H9 (cell line): ENCODE measurements around the gene RNPEPL1. TPM values are rescaled to one million over a fixed set of nuclear protein-coding genes. Genes with fewer than 3 reads are reported as not detected.
"Not testable (repeated sequence)": the region's sequence is repeated elsewhere in the genome, so short reads cannot be mapped to it uniquely, and the experiment has no call there.

ENCODE experiments used
- DNase-seq: peaks from one replicate; pipeline ENCODE4 v3.0.0-alpha.2; 2017
- H2AFZ ChIP-seq: one replicate; pipeline ENCODE4 v1.6.1; 2013; ENCODE audit warnings: mild to moderate bottlenecking, low read length, control low read depth, moderate library complexity
- H2AK5ac ChIP-seq: 2 replicates; pipeline ENCODE4 v1.6.1; 2013; ENCODE audit warnings: low read length, control low read depth, mixed read lengths; ENCODE audit not compliant: insufficient read length
- H2BK120ac ChIP-seq: one replicate; pipeline ENCODE4 v1.6.1; 2013; ENCODE audit warnings: low read depth, mild to moderate bottlenecking, low read length, control low read depth, inconsistent platforms; ENCODE audit not compliant: poor library complexity, severe bottlenecking
- H2BK12ac ChIP-seq: 2 replicates; pipeline ENCODE4 v1.6.1; 2013; ENCODE audit warnings: low read length, control low read depth, mixed read lengths, low read depth; ENCODE audit not compliant: insufficient read length
- H2BK15ac ChIP-seq: 2 replicates; pipeline ENCODE4 v1.6.1; 2013; ENCODE audit warnings: low read depth, low read length, control low read depth
- H2BK20ac ChIP-seq: one replicate; pipeline ENCODE4 v1.6.1; 2013; ENCODE audit warnings: low read depth, mild to moderate bottlenecking, low read length, control low read depth, inconsistent platforms; ENCODE audit not compliant: poor library complexity, severe bottlenecking
- H2BK5ac ChIP-seq: 2 replicates; pipeline ENCODE4 v1.6.1; 2013; ENCODE audit warnings: low read length, control low read depth, mixed read lengths; ENCODE audit not compliant: insufficient read length
- H3K14ac ChIP-seq: 2 replicates; pipeline ENCODE4 v1.6.1; 2013; ENCODE audit warnings: low read length, control low read depth; ENCODE audit not compliant: insufficient read depth
- H3K18ac ChIP-seq: 2 replicates; pipeline ENCODE4 v1.6.1; 2013; ENCODE audit warnings: low read depth, mild to moderate bottlenecking, mixed read lengths, low read length, control low read depth; ENCODE audit not compliant: insufficient read length
- H3K23ac ChIP-seq: 2 replicates; pipeline ENCODE4 v1.6.1; 2013; ENCODE audit warnings: low read length, control low read depth, mixed read lengths, low read depth; ENCODE audit not compliant: insufficient read length
- H3K23me2 ChIP-seq: 2 replicates; pipeline ENCODE4 v1.6.1; 2013; ENCODE audit warnings: low read depth, mild to moderate bottlenecking, mixed read lengths, low read length, control low read depth; ENCODE audit not compliant: insufficient read length, poor library complexity, severe bottlenecking
- H3K27ac ChIP-seq: 2 replicates; pipeline ENCODE4 v1.5.1; 2013; ENCODE audit warnings: low read length, control low read depth, mixed read lengths, low read depth; ENCODE audit not compliant: insufficient read length
- H3K27me3 ChIP-seq: 2 replicates; pipeline ENCODE4 v1.6.1; 2013; ENCODE audit warnings: low read length, control low read depth, inconsistent platforms; ENCODE audit not compliant: insufficient read depth
- H3K4ac ChIP-seq: 2 replicates; pipeline ENCODE4 v1.6.1; 2013; ENCODE audit warnings: low read depth, mild to moderate bottlenecking, control low read depth, inconsistent platforms, low read length, moderate library complexity
- H3K4me1 ChIP-seq: 2 replicates; pipeline ENCODE4 v1.6.1; 2013; ENCODE audit warnings: low read length, control low read depth, inconsistent platforms; ENCODE audit not compliant: insufficient read depth
- H3K4me2 ChIP-seq: 2 replicates; pipeline ENCODE4 v1.6.1; 2013; ENCODE audit warnings: low read length, control low read depth, mixed read lengths; ENCODE audit not compliant: insufficient read length, insufficient read depth
- H3K56ac ChIP-seq: 2 replicates; pipeline ENCODE4 v1.6.1; 2013; ENCODE audit warnings: low read depth, mild to moderate bottlenecking, mixed read lengths, low read length, control low read depth; ENCODE audit not compliant: insufficient read length
- H3K79me1 ChIP-seq: 2 replicates; pipeline ENCODE4 v1.6.1; 2013; ENCODE audit warnings: low read depth, mild to moderate bottlenecking, moderate library complexity, low read length, control low read depth, inconsistent platforms; ENCODE audit not compliant: insufficient read depth, poor library complexity, severe bottlenecking
- H3K79me2 ChIP-seq: 2 replicates; pipeline ENCODE4 v1.6.1; 2013; ENCODE audit warnings: low read length, control low read depth, inconsistent platforms; ENCODE audit not compliant: insufficient read depth
- H3K9ac ChIP-seq: 2 replicates; pipeline ENCODE4 v1.6.1; 2013; ENCODE audit warnings: low read length, control low read depth, mixed read lengths; ENCODE audit not compliant: insufficient read length; ENCODE audit errors: extremely low read depth
- H3K9me3 ChIP-seq: one replicate; pipeline ENCODE4 v1.6.1; 2013; ENCODE audit warnings: low read depth, low read length, inconsistent platforms; ENCODE audit not compliant: control insufficient read depth
- H3T11ph ChIP-seq: one replicate; pipeline ENCODE4 v1.6.1; 2013; ENCODE audit warnings: mild to moderate bottlenecking, low read length, control low read depth, inconsistent platforms
- H4K20me1 ChIP-seq: one replicate; pipeline ENCODE4 v1.6.1; 2013; ENCODE audit not compliant: control insufficient read depth, insufficient read length, insufficient read depth
- H4K5ac ChIP-seq: 2 replicates; pipeline ENCODE4 v1.6.1; 2013; ENCODE audit warnings: low read depth, mild to moderate bottlenecking, mixed read lengths, low read length, control low read depth; ENCODE audit not compliant: insufficient read length
- H4K8ac ChIP-seq: replicated peaks from 2 replicates; pipeline ENCODE4 v1.6.1; 2013; ENCODE audit warnings: low read length, control low read depth, mixed read lengths, low read depth; ENCODE audit not compliant: insufficient read length
- H4K91ac ChIP-seq: 2 replicates; pipeline ENCODE4 v1.6.1; 2013; ENCODE audit warnings: low read depth, mild to moderate bottlenecking, moderate library complexity, mixed read lengths, low read length, control low read depth; ENCODE audit not compliant: insufficient read length
- H3K27ac Mint-ChIP-seq, 3 experiments: 2 replicates in 2 of 3; 3 replicates in 1 of 3; pipeline ENCODE4 v1.8.0; 2020 to 2021; ENCODE audit warnings: mixed read lengths in 3 of 3, mild to moderate bottlenecking in 1 of 3, moderate library complexity in 1 of 3
- H3K27me3 Mint-ChIP-seq: 2 replicates; pipeline ENCODE4 v1.8.0; 2021; ENCODE audit warnings: low read depth, mild to moderate bottlenecking, moderate library complexity, mixed read lengths
- H3K36me3 Mint-ChIP-seq, 3 experiments: 2 replicates in 2 of 3; 3 replicates in 1 of 3; pipeline ENCODE4 v1.8.0; 2020 to 2021; ENCODE audit warnings: low read depth in 3 of 3, mixed read lengths in 3 of 3; ENCODE audit not compliant: insufficient read depth in 1 of 3
- H3K4me1 Mint-ChIP-seq, 2 experiments: 2 replicates each; pipeline ENCODE4 v1.8.0; 2020; ENCODE audit warnings: mixed read lengths in 2 of 2
- H3K4me3 Mint-ChIP-seq, 2 experiments: 2 replicates in 1 of 2; 3 replicates in 1 of 2; pipeline ENCODE4 v1.8.0; 2020 to 2021; ENCODE audit warnings: mild to moderate bottlenecking in 2 of 2, mixed read lengths in 2 of 2, moderate library complexity in 1 of 2
- H3K9me3 Mint-ChIP-seq, 2 experiments: 2 replicates in 1 of 2; 3 replicates in 1 of 2; pipeline ENCODE4 v1.8.0; 2020; ENCODE audit warnings: mild to moderate bottlenecking in 2 of 2, mixed read lengths in 2 of 2, moderate library complexity in 1 of 2
- CTCF ChIP-seq: fragments of 200-600 bp; sonication (generic); conservative IDR thresholded peaks from 3 replicates; pipeline ENCODE4 v1.8.0; 2021; ENCODE audit warnings: antibody characterized with exemption, mild to moderate bottlenecking
- WGBS: extraction: QIAGEN DNeasy Blood & Tissue Kit; methylation state at CpG from one replicate; pipeline ENCODE4 v1.1.7; 2013; ENCODE audit warnings: missing lambda C conversion rate, low lambda C conversion rate, mixed read lengths; ENCODE audit not compliant: insufficient read length; ENCODE audit errors: extremely low coverage; 5-methylcytosine and 5-hydroxymethylcytosine counted together
- total RNA-seq: library from RNA; stranded (reverse); gene quantifications from 2 replicates; pipeline ENCODE4 v1.2.1, GENCODE V29; 2021

RNPEPL1 gene
- total RNA-seq, 1 experiment from 2014 or later, result 22.5 TPM

GRCh38 chr2:240538031-240538780 lies 30.1 kb upstream of the RNPEPL1 start:
- Histone ChIP-seq H4K20me1 (no peaks in the 10 kb centered on the region), H3K14ac (no peak overlapping the region), H3K79me2 (no peaks in the 10 kb centered on the region), H4K5ac (no peak overlapping the region), H2AFZ (no peak overlapping the region), H4K91ac (no peak overlapping the region), H3K4me1 (no peaks in the 10 kb centered on the region), H3K27ac (no peak overlapping the region), H2BK20ac (no peak overlapping the region), H3K56ac (no peak overlapping the region), H3K79me1 (no peaks in the 10 kb centered on the region), H3K23me2 (no peaks in the 10 kb centered on the region), H3K9me3 (peaks cover 7% of the 10 kb centered on the region), H2AK5ac (no peak overlapping the region), H3K23ac (no peak overlapping the region), H3K9ac (no peak overlapping the region), H3K27me3 (no peaks in the 10 kb centered on the region), H2BK5ac (no peak overlapping the region), H3T11ph (no peak overlapping the region), H4K8ac (no peak overlapping the region), H2BK15ac (no peak overlapping the region), H3K4ac (no peak overlapping the region), H3K18ac (no peak overlapping the region), H3K4me2 (no peak overlapping the region), H2BK120ac (no peak overlapping the region), H2BK12ac (no peak overlapping the region)
- no peak for DNase-seq
- Mint-ChIP-seq H3K27me3 (no peaks in the 10 kb centered on the region; the same call in 1 of the 2 replicates), H3K4me1 (peaks cover 4 to 5% of the 10 kb centered on the region in 2 experiments; a peak in 2 of 4 replicates), H3K9me3 (peaks cover 16 to 23% of the 10 kb centered on the region in 2 experiments), H3K36me3 (peaks cover 35 to 41% (median 38%) of the 10 kb centered on the region in 3 experiments), H3K4me3 (no peak overlapping the region), H3K27ac (no peak overlapping the region)
- no CpG with 5 or more reads among the region's 43 CpGs for WGBS
- TF ChIP-seq CTCF, result no peak

- not testable (repeated sequence) for H3K79me1 ChIP-seq, H2BK12ac ChIP-seq, H2BK15ac ChIP-seq, H2BK5ac ChIP-seq, H3K23me2 ChIP-seq, H4K5ac ChIP-seq, DNase-seq, H2AK5ac ChIP-seq, H3K79me2 ChIP-seq, H4K91ac ChIP-seq, H3K27ac ChIP-seq, H3K18ac ChIP-seq, H3K9me3 ChIP-seq, H3K4ac ChIP-seq, H3K14ac ChIP-seq, H3K56ac ChIP-seq, H4K8ac ChIP-seq, H3K27me3 Mint-ChIP-seq, H2BK20ac ChIP-seq, H3K23ac ChIP-seq, H3T11ph ChIP-seq, H3K4me3 Mint-ChIP-seq, H3K27me3 ChIP-seq, H3K27ac Mint-ChIP-seq, H3K4me1 Mint-ChIP-seq, H3K4me1 ChIP-seq, H3K9ac ChIP-seq, H2AFZ ChIP-seq, H4K20me1 ChIP-seq, H3K4me2 ChIP-seq, H2BK120ac ChIP-seq
- peaks cover 32 to 39% (median 38%) of the 10 kb centered on the region in 3 experiments for H3K36me3 Mint-ChIP-seq
- peaks cover 11 to 19% of the 10 kb centered on the region in 2 experiments for H3K9me3 Mint-ChIP-seq
- WGBS, result no CpG with 5 or more reads among the region's 17 CpGs
Observed at GRCh38 chr2:240539101-240539500, 29.2 kb upstream of the RNPEPL1 start.
